Glutamatergic neuron (in vitro differentiated cells): ENCODE results near the gene IYD. TPM values are rescaled to one million over a fixed set of nuclear protein-coding genes. Genes with fewer than 3 reads are reported as not detected.

ENCODE experiments used
- DNase-seq: peaks from one replicate; pipeline ENCODE4 v3.0.0; 2022
- H3K27ac Mint-ChIP-seq: one replicate; pipeline ENCODE4 v1.8.0; 2020; ENCODE audit warnings: mild to moderate bottlenecking, mixed read lengths, inconsistent platforms; ENCODE audit not compliant: unreplicated experiment
- H3K27me3 Mint-ChIP-seq: one replicate; pipeline ENCODE4 v1.8.0; 2020; ENCODE audit warnings: mild to moderate bottlenecking, moderate library complexity, mixed read lengths, inconsistent platforms; ENCODE audit not compliant: unreplicated experiment
- H3K36me3 Mint-ChIP-seq: one replicate; pipeline ENCODE4 v1.8.0; 2020; ENCODE audit warnings: mild to moderate bottlenecking, mixed read lengths, inconsistent platforms; ENCODE audit not compliant: unreplicated experiment
- H3K4me1 Mint-ChIP-seq: one replicate; pipeline ENCODE4 v1.8.0; 2020; ENCODE audit warnings: mild to moderate bottlenecking, low read depth, mixed read lengths, inconsistent platforms; ENCODE audit not compliant: unreplicated experiment
- H3K4me3 Mint-ChIP-seq: one replicate; pipeline ENCODE4 v1.8.0; 2020; ENCODE audit warnings: mild to moderate bottlenecking, mixed read lengths, inconsistent platforms; ENCODE audit not compliant: unreplicated experiment
- H3K9me3 Mint-ChIP-seq: one replicate; pipeline ENCODE4 v1.8.0; 2020; ENCODE audit warnings: mild to moderate bottlenecking, moderate library complexity, mixed read lengths, inconsistent platforms; ENCODE audit not compliant: unreplicated experiment
- total RNA-seq: library from RNA; stranded (reverse); fragmentation: NEBNext Ultra II Directional; extraction: Animal tissue kit (Norgen Biotek cat#: 25700); gene quantifications from one replicate; pipeline ENCODE4 v1.2.1, GENCODE V29; 2021; ENCODE audit not compliant: unreplicated experiment
- TF ChIP-seq, protein P1 (sequence below): fragments of 200-600 bp; sonication (generic); IDR thresholded peaks from one replicate; pipeline ENCODE4 v1.5.0; 2021; ENCODE audit not compliant: partially characterized antibody, unreplicated experiment

The IYD gene
- total RNA-seq, 1 donor from 2014 or later: not detected

GRCh38 chr6:150342126-150342525, 26.7 kb upstream of the IYD start:
- Mint-ChIP-seq H3K4me3 (no peak overlapping the region), H3K27ac (no peak overlapping the region), H3K4me1 (no peaks in the 10 kb centered on the region), H3K9me3 (no peaks in the 10 kb centered on the region), H3K36me3 (no peaks in the 10 kb centered on the region), H3K27me3 (no peaks in the 10 kb centered on the region)
- no peak for DNase-seq
- TF ChIP-seq, protein P1, sequence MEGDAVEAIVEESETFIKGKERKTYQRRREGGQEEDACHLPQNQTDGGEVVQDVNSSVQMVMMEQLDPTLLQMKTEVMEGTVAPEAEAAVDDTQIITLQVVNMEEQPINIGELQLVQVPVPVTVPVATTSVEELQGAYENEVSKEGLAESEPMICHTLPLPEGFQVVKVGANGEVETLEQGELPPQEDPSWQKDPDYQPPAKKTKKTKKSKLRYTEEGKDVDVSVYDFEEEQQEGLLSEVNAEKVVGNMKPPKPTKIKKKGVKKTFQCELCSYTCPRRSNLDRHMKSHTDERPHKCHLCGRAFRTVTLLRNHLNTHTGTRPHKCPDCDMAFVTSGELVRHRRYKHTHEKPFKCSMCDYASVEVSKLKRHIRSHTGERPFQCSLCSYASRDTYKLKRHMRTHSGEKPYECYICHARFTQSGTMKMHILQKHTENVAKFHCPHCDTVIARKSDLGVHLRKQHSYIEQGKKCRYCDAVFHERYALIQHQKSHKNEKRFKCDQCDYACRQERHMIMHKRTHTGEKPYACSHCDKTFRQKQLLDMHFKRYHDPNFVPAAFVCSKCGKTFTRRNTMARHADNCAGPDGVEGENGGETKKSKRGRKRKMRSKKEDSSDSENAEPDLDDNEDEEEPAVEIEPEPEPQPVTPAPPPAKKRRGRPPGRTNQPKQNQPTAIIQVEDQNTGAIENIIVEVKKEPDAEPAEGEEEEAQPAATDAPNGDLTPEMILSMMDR: no peak

GRCh38 chr6:150343434-150343833, 25.4 kb upstream of the IYD start:
- DNase-seq: no peak
- H3K4me1 Mint-ChIP-seq: no peaks in the 10 kb centered on the region
- H3K27me3 Mint-ChIP-seq: no peaks in the 10 kb centered on the region
- TF ChIP-seq, protein P1: no peak
- no peaks in the 10 kb centered on the region for H3K36me3 Mint-ChIP-seq
- H3K9me3 Mint-ChIP-seq: no peaks in the 10 kb centered on the region
- H3K4me3 Mint-ChIP-seq: no peak overlapping the region
- H3K27ac Mint-ChIP-seq: no peak overlapping the region

DNA sequence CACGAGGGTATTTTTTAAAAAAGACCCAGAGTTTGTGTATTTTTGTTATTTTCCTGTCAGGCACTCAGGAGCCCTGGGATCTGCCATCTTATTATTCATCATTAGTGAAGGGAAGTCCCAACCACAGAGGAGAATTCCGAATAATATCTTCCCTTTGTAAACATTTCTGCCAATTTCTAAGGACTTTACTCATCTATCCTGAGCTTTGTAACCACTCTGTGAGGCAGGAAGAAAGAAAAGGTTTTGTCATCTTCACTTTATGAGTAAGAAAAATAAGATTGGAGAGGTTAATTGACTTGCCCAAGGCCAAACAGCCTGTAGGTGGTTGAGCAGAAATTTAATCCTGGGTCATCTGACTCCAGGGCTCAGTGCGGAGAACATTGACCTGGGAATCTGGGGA, 23.0 kb upstream of the IYD start:
- H3K4me1 Mint-ChIP-seq: no peaks in the 10 kb centered on the region

DNA sequence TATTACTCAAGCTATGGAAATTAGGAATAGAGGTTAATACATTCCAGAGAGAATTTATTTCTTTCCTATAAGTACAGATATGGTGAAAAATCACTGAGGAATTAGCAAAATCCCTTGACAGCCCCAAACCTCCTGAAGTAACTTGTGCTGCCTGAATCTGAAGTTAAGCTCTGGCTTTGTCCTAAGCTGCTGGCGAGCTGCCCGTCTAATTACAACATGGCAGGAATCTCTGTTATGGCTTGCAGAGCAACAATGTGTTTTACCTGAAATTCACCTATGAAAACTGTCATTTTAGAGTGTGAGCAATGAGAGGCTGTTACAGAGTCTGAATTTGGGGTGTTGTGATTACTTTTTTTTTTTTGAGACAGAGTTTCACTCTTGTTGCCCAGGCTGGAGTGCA, 22.5 kb upstream of the IYD start:
- H3K27ac Mint-ChIP-seq: no peak overlapping the region
- no peak overlapping the region for H3K4me3 Mint-ChIP-seq
- no peak for DNase-seq

More for the DNA sequence above, 23.0 kb upstream of the IYD start:
- DNase-seq: no peak
- no peak overlapping the region for H3K27ac Mint-ChIP-seq
- H3K4me3 Mint-ChIP-seq: no peak overlapping the region
- TF ChIP-seq, protein P1: no peak
- no peaks in the 10 kb centered on the region for H3K36me3 Mint-ChIP-seq
- H3K27me3 Mint-ChIP-seq: no peaks in the 10 kb centered on the region
- no peaks in the 10 kb centered on the region for H3K9me3 Mint-ChIP-seq

DNA sequence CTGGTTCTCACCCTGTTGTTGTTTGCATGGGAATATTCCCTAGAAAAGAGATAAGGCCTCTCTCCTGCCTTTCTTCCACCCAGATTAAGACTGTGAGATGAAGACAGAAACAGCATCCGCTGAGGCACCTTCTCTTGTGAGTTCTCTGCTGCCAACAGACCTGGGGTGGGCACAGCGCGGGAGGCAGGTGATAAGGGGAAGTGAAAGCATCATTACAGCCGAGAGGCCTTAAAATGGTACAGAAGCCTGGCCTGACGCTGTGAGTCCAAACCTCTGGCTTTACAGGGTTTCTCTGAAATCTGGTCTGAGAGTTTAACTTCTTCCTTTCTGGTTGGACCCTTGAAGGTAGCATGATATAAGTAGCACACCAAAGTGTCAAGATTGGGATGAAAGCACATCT, 21.0 kb upstream of the IYD start:
- Mint-ChIP-seq H3K9me3 (no peaks in the 10 kb centered on the region), H3K27me3 (no peaks in the 10 kb centered on the region), H3K36me3 (no peaks in the 10 kb centered on the region), H3K4me1 (no peaks in the 10 kb centered on the region), H3K27ac (no peak overlapping the region), H3K4me3 (no peak overlapping the region)
- TF ChIP-seq, protein P1: no peak
- no peak for DNase-seq

More for the DNA sequence above, 22.5 kb upstream of the IYD start:
- H3K36me3 Mint-ChIP-seq: no peaks in the 10 kb centered on the region
- H3K9me3 Mint-ChIP-seq: no peaks in the 10 kb centered on the region
- H3K27me3 Mint-ChIP-seq: no peaks in the 10 kb centered on the region
- no peaks in the 10 kb centered on the region for H3K4me1 Mint-ChIP-seq
- TF ChIP-seq, protein P1: no peak
